Astrocyte (in vitro differentiated cells and primary cell): ENCODE results near the gene DGKI. TPM values are rescaled to one million over a fixed set of nuclear protein-coding genes. Genes with fewer than 3 reads are reported as not detected.

Experiments used
- DNase-seq: peaks from one replicate; pipeline ENCODE4 v3.0.0-alpha.2; 2010; ENCODE audit warnings: low read depth
- FAIRE-seq: peaks from 2 replicates; lab custom pipeline; 2011; peaks lifted over from hg19 to GRCh38; lab: Jason Lieb, UNC
- H2AFZ ChIP-seq: 2 replicates; pipeline ENCODE4 v1.6.0; 2012; ENCODE audit warnings: low read depth, low read length, inconsistent platforms
- H3K27ac ChIP-seq: 2 replicates; pipeline ENCODE4 v1.5.1; 2011; ENCODE audit warnings: low read depth, low read length, inconsistent platforms
- H3K27me3 ChIP-seq: 2 replicates; pipeline ENCODE4 v1.6.0; 2011; ENCODE audit warnings: low read length, inconsistent platforms; ENCODE audit not compliant: insufficient read depth
- H3K36me3 ChIP-seq: 2 replicates; pipeline ENCODE4 v1.5.1; 2011; ENCODE audit warnings: low read length, inconsistent platforms; ENCODE audit not compliant: insufficient read depth
- H3K4me1 ChIP-seq: 2 replicates; pipeline ENCODE4 v1.5.1; 2011; ENCODE audit warnings: low read length, inconsistent platforms; ENCODE audit not compliant: insufficient read depth
- H3K4me2 ChIP-seq: 2 replicates; pipeline ENCODE4 v1.6.0; 2012; ENCODE audit warnings: low read length, inconsistent platforms
- H3K4me3 ChIP-seq: 2 replicates; pipeline ENCODE4 v1.5.1; 2011; ENCODE audit warnings: low read depth, mild to moderate bottlenecking, low read length, inconsistent platforms; ENCODE audit not compliant: insufficient read depth
- H3K79me2 ChIP-seq: 2 replicates; pipeline ENCODE4 v1.6.0; 2012; ENCODE audit warnings: mild to moderate bottlenecking, low read length, inconsistent platforms; ENCODE audit not compliant: insufficient read depth
- H3K9ac ChIP-seq: 2 replicates; pipeline ENCODE4 v1.6.0; 2012; ENCODE audit warnings: mild to moderate bottlenecking, low read length, inconsistent platforms
- H3K9me3 ChIP-seq: 2 replicates; pipeline ENCODE4 v1.5.1; 2012; ENCODE audit warnings: low read depth, mild to moderate bottlenecking, low read length, inconsistent platforms; ENCODE audit not compliant: insufficient read depth
- H4K20me1 ChIP-seq: 2 replicates; pipeline ENCODE4 v1.6.0; 2012; ENCODE audit warnings: low read length, inconsistent platforms; ENCODE audit not compliant: insufficient read depth
- H3K27ac Mint-ChIP-seq: one replicate; pipeline ENCODE4 v1.8.0; 2021; ENCODE audit warnings: mild to moderate bottlenecking, mixed read lengths; ENCODE audit not compliant: unreplicated experiment
- H3K27me3 Mint-ChIP-seq: one replicate; pipeline ENCODE4 v1.8.0; 2021; ENCODE audit warnings: low read depth, mixed read lengths; ENCODE audit not compliant: unreplicated experiment
- H3K36me3 Mint-ChIP-seq: one replicate; pipeline ENCODE4 v1.8.0; 2021; ENCODE audit warnings: low read depth, mixed read lengths; ENCODE audit not compliant: unreplicated experiment
- H3K4me1 Mint-ChIP-seq: one replicate; pipeline ENCODE4 v1.8.0; 2021; ENCODE audit warnings: low read depth, mixed read lengths; ENCODE audit not compliant: unreplicated experiment
- H3K4me3 Mint-ChIP-seq: one replicate; pipeline ENCODE4 v1.8.0; 2021; ENCODE audit warnings: mild to moderate bottlenecking, moderate library complexity, mixed read lengths; ENCODE audit not compliant: unreplicated experiment
- H3K9me3 Mint-ChIP-seq: one replicate; pipeline ENCODE4 v1.8.0; 2021; ENCODE audit warnings: mild to moderate bottlenecking, mixed read lengths; ENCODE audit not compliant: unreplicated experiment
- EZH2 ChIP-seq: IDR thresholded peaks from 2 replicates; pipeline ENCODE4 v1.6.1; 2012; ENCODE audit warnings: mild to moderate bottlenecking, low read length, inconsistent platforms; ENCODE audit not compliant: insufficient read depth
- total RNA-seq: library from RNA; stranded (reverse); gene quantifications from 2 replicates; pipeline ENCODE4 v1.2.1, GENCODE V29; 2021
- TF ChIP-seq, protein P1 (sequence below): IDR thresholded peaks from 2 replicates; pipeline ENCODE4 v1.5.1; 2011; ENCODE audit warnings: low read depth, mild to moderate bottlenecking, inconsistent platforms, low read length, moderate library complexity; ENCODE audit not compliant: insufficient read depth

Gene DGKI
- total RNA-seq, 1 donor from 2014 or later, result 6.3 TPM

DNA sequence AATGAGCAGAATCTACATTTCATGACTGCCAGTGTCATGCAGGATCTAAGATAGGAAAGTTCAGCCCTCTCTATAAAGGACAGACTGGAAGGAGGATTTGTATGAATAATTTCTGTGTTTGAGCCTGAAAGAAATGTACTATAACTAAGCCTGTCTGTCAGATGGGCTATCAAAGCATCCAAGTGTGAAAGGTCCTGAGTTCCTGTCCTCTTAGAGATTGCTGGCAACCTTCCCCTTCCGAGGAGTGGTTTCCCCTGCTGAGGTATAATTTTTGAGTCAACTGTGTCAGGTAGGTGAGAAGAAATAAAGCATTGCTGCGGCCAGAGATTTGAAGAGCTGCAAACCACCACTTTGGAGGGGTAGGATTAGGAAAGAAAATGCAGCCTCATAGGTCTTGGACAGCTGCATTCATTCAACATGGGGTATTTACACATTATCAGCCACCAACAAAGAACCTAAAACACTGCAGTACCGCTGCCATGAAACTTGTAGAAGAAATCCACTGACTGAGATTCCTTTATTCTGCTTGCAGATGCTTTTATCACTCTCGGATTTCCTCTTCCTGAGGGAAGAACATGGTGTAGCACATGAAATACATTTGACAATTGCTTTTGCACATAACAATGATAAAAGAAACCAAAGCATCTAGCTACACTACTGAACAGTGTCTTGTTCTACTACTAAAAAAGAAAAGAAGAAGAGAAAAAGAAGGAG is 189.1 kb downstream of the DGKI start:
- no peak for TF ChIP-seq EZH2
- TF ChIP-seq, protein P1, sequence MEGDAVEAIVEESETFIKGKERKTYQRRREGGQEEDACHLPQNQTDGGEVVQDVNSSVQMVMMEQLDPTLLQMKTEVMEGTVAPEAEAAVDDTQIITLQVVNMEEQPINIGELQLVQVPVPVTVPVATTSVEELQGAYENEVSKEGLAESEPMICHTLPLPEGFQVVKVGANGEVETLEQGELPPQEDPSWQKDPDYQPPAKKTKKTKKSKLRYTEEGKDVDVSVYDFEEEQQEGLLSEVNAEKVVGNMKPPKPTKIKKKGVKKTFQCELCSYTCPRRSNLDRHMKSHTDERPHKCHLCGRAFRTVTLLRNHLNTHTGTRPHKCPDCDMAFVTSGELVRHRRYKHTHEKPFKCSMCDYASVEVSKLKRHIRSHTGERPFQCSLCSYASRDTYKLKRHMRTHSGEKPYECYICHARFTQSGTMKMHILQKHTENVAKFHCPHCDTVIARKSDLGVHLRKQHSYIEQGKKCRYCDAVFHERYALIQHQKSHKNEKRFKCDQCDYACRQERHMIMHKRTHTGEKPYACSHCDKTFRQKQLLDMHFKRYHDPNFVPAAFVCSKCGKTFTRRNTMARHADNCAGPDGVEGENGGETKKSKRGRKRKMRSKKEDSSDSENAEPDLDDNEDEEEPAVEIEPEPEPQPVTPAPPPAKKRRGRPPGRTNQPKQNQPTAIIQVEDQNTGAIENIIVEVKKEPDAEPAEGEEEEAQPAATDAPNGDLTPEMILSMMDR, result no peak
- Histone ChIP-seq H3K4me1 (peaks cover 13% of the 10 kb centered on the region), H2AFZ (no peak overlapping the region), H3K4me2 (no peak overlapping the region), H3K27ac (no peak overlapping the region), H3K9me3 (no peaks in the 10 kb centered on the region), H3K4me3 (no peak overlapping the region), H4K20me1 (no peaks in the 10 kb centered on the region), H3K9ac (no peak overlapping the region), H3K79me2 (no peaks in the 10 kb centered on the region), H3K27me3 (no peaks in the 10 kb centered on the region), H3K36me3 (no peaks in the 10 kb centered on the region)
- H3K27me3 Mint-ChIP-seq, result no peaks in the 10 kb centered on the region
- FAIRE-seq (no peak), DNase-seq (no peak)
- peaks cover 13% of the 10 kb centered on the region for H3K4me1 Mint-ChIP-seq
- no peak overlapping the region for H3K4me3 Mint-ChIP-seq
- H3K27ac Mint-ChIP-seq, result no peak overlapping the region
- no peaks in the 10 kb centered on the region for H3K9me3 Mint-ChIP-seq
- peaks cover 2% of the 10 kb centered on the region for H3K36me3 Mint-ChIP-seq

DNA sequence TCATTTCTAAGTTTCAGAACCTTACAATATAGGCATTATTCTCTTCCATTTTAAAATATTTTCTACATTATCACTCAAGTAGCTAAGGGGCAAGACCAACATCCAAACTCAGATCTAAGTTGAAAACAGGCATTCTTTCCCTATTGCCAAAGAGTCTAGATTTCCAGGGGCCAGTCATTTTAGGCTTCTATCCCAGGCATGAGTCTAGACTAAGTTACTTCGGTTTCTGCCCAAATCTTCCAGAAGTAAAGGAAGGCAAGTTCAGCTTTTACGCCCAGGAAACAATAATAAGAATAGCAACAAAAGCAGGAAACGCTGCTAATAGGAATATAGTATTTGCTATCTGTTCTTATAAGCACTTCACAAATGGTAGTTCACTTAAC is 189.9 kb downstream of the DGKI start:
- no peaks in the 10 kb centered on the region for H4K20me1 ChIP-seq
- H3K4me3 ChIP-seq, result no peak overlapping the region
- H3K9me3 Mint-ChIP-seq, result no peaks in the 10 kb centered on the region

More for the DNA sequence above, 189.9 kb downstream of the DGKI start:
- no peak overlapping the region for H3K4me3 Mint-ChIP-seq
- TF ChIP-seq EZH2, result no peak
- TF ChIP-seq, protein P1, result no peak
- no peaks in the 10 kb centered on the region for H3K27me3 ChIP-seq
- H3K4me2 ChIP-seq, result no peak overlapping the region
- H3K36me3 Mint-ChIP-seq, result peaks cover 2% of the 10 kb centered on the region
- DNase-seq (no peak), FAIRE-seq (no peak)
- peaks cover 13% of the 10 kb centered on the region for H3K4me1 Mint-ChIP-seq
- H3K9ac ChIP-seq, result peak overlapping the region; percentile 25
- no peak overlapping the region for H3K27ac ChIP-seq
- peak overlapping the region; percentile 8 for H3K27ac Mint-ChIP-seq
- no peak overlapping the region for H2AFZ ChIP-seq
- no peaks in the 10 kb centered on the region for H3K36me3 ChIP-seq
- H3K4me1 ChIP-seq, result peaks cover 13% of the 10 kb centered on the region
- no peaks in the 10 kb centered on the region for H3K9me3 ChIP-seq
- no peaks in the 10 kb centered on the region for H3K79me2 ChIP-seq
- no peaks in the 10 kb centered on the region for H3K27me3 Mint-ChIP-seq
